HepG2 (cell line): ENCODE measurements around the gene ACTR1A. TPM values are rescaled to one million over a fixed set of nuclear protein-coding genes. Genes with fewer than 3 reads are reported as not detected.

ENCODE experiments used
- CENPBD1 ChIP-seq: sonication (generic); formaldehyde crosslinking; IDR thresholded peaks from 2 replicates; pipeline ENCODE4 v1.8.0; 2022; ENCODE audit warnings: missing genetic modification reagents, low read depth, mild to moderate bottlenecking, borderline replicate concordance
- CREB3 ChIP-seq: sonication (generic); formaldehyde crosslinking; IDR thresholded peaks from 2 replicates; pipeline ENCODE4 v1.5.0; 2020; ENCODE audit warnings: missing genetic modification reagents
- HMG20B ChIP-seq: conservative IDR thresholded peaks from 2 replicates; pipeline ENCODE4 v1.6.1; 2016; ENCODE audit warnings: missing genetic modification reagents, missing compliant biosample characterization
- HNRNPH1 ChIP-seq: fragments of 200-400 bp; formaldehyde crosslinking; optimal IDR thresholded peaks from 2 replicates; pipeline ENCODE3; 2017; ENCODE audit warnings: mild to moderate bottlenecking, low read depth, low read length
- KDM5A ChIP-seq: fragments of 200-600 bp; sonication (generic); IDR thresholded peaks from 2 replicates; pipeline ENCODE4 v1.7.0; 2018; ENCODE audit warnings: antibody characterized with exemption, mild to moderate bottlenecking, low read length, borderline replicate concordance
- MAX ChIP-seq: IDR thresholded peaks from 2 replicates; pipeline ENCODE4 v1.6.1; 2012; ENCODE audit warnings: inconsistent platforms
- MED8 ChIP-seq: sonication (generic); formaldehyde crosslinking; IDR thresholded peaks from 2 replicates; pipeline ENCODE4 v1.8.1; 2023; ENCODE audit warnings: mild to moderate bottlenecking, missing genetic modification reagents; ENCODE audit not compliant: insufficient replicate concordance
- MTA1 ChIP-seq: sonication (generic); formaldehyde crosslinking; IDR thresholded peaks from 2 replicates; pipeline ENCODE4 v1.4.0; 2020; ENCODE audit warnings: missing genetic modification reagents, mild to moderate bottlenecking, borderline replicate concordance
- MXD4 ChIP-seq: IDR thresholded peaks from 2 replicates; pipeline ENCODE4 v1.6.1; 2016; ENCODE audit warnings: mild to moderate bottlenecking, missing biosample characterization, missing genetic modification reagents
- NR0B2 ChIP-seq: sonication (generic); formaldehyde crosslinking; IDR thresholded peaks from 2 replicates; pipeline ENCODE4 v1.4.0; 2020; ENCODE audit warnings: mild to moderate bottlenecking, missing genetic modification reagents
- RAD21 ChIP-seq: fragments of 450-650 bp; formaldehyde crosslinking; IDR thresholded peaks from 2 replicates; pipeline ENCODE4 v1.5.0; 2020; ENCODE audit warnings: mild to moderate bottlenecking
- YEATS4 ChIP-seq: sonication (generic); formaldehyde crosslinking; IDR thresholded peaks from 2 replicates; pipeline ENCODE4 v1.4.0; 2020; ENCODE audit warnings: missing genetic modification reagents, borderline replicate concordance
- ZC3H13 ChIP-seq: sonication (generic); formaldehyde crosslinking; IDR thresholded peaks from 2 replicates; pipeline ENCODE4 v1.8.1; 2023; ENCODE audit warnings: mild to moderate bottlenecking, missing genetic modification reagents, moderate library complexity
- ZEB1 ChIP-seq: IDR thresholded peaks from 2 replicates; pipeline ENCODE4 v1.6.1; 2012; ENCODE audit warnings: mild to moderate bottlenecking, low read depth, inconsistent platforms; ENCODE audit not compliant: insufficient replicate concordance
- ZFP90 ChIP-seq: sonication (generic); formaldehyde crosslinking; IDR thresholded peaks from 2 replicates; pipeline ENCODE4 v1.8.0; 2022; ENCODE audit warnings: missing genetic modification reagents, mild to moderate bottlenecking, inconsistent platforms, borderline replicate concordance
- ZNF256 ChIP-seq: sonication (generic); formaldehyde crosslinking; conservative IDR thresholded peaks from 2 replicates; pipeline ENCODE4 v1.4.0; 2020; ENCODE audit warnings: missing genetic modification reagents
- ZNF274 ChIP-seq: sonication (generic); formaldehyde crosslinking; IDR thresholded peaks from 2 replicates; pipeline ENCODE4 v1.5.1; 2020; ENCODE audit warnings: mild to moderate bottlenecking, missing genetic modification reagents
- ZNF468 ChIP-seq: sonication (generic); formaldehyde crosslinking; IDR thresholded peaks from 2 replicates; pipeline ENCODE4 v1.8.0; 2022; ENCODE audit warnings: mild to moderate bottlenecking, moderate library complexity, missing genetic modification reagents
- ZNF501 ChIP-seq: sonication (generic); formaldehyde crosslinking; IDR thresholded peaks from 2 replicates; pipeline ENCODE4 v1.5.1; 2020; ENCODE audit warnings: mild to moderate bottlenecking, moderate library complexity, missing genetic modification reagents
- ZNF530 ChIP-seq: sonication (generic); formaldehyde crosslinking; IDR thresholded peaks from 2 replicates; pipeline ENCODE4 v1.5.0; 2020; ENCODE audit warnings: low read depth, mild to moderate bottlenecking, missing genetic modification reagents
- ZNF546 ChIP-seq: sonication (generic); formaldehyde crosslinking; conservative IDR thresholded peaks from 2 replicates; pipeline ENCODE4 v1.8.1; 2023; ENCODE audit warnings: mild to moderate bottlenecking, missing genetic modification reagents
- ZNF556 ChIP-seq: sonication (generic); formaldehyde crosslinking; IDR thresholded peaks from 2 replicates; pipeline ENCODE4 v1.4.0; 2020; ENCODE audit warnings: mild to moderate bottlenecking, missing genetic modification reagents, borderline replicate concordance
- ZNF562 ChIP-seq: sonication (generic); formaldehyde crosslinking; IDR thresholded peaks from 2 replicates; pipeline ENCODE4 v1.8.0; 2022; ENCODE audit warnings: missing genetic modification reagents, borderline replicate concordance
- ZNF574 ChIP-seq: sonication (generic); formaldehyde crosslinking; IDR thresholded peaks from 2 replicates; pipeline ENCODE4 v1.4.0; 2020; ENCODE audit warnings: missing genetic modification reagents
- ZNF75D ChIP-seq: sonication (generic); formaldehyde crosslinking; IDR thresholded peaks from 2 replicates; pipeline ENCODE4 v1.8.1; 2023; ENCODE audit warnings: missing genetic modification reagents, mild to moderate bottlenecking, borderline replicate concordance
- ZNF841 ChIP-seq: sonication (generic); formaldehyde crosslinking; IDR thresholded peaks from 2 replicates; pipeline ENCODE4 v1.8.1; 2023; ENCODE audit warnings: missing genetic modification reagents, borderline replicate concordance
- polyA plus RNA-seq, 8 experiments: library from polyadenylated mRNA; depleted of rRNA in 3 of 8; stranded (reverse) in 7 of 8; unstranded in 1 of 8; fragments of >200 nt; fragmentation: Illumina TruSeq in 4 of 8; extraction: Trizol in 4 of 8; gene quantifications; 2 replicates each; pipeline versions ENCODE4 v1.2.1 to v1.2.3, GENCODE V29; 2011 to 2016; ENCODE audit warnings: low read depth in 4 of 8, missing spikeins in 1 of 8, mixed read lengths in 1 of 8; ENCODE audit not compliant: insufficient read depth in 1 of 8
- total RNA-seq, 5 experiments: library from RNA; depleted of rRNA; stranded (reverse); fragments of >200 nt; fragmentation: Illumina TruSeq; extraction: Trizol; gene quantifications; 2 replicates each; pipeline ENCODE4 v1.2.3, GENCODE V29; 2016; ENCODE audit warnings: low read depth in 1 of 5

Gene ACTR1A
- total and polyA plus RNA-seq, 2 of the 13 experiments (the other 11 are each of a cell fraction or from before 2014, with no cell fraction given) = 59.6 to 62.8 TPM

- TF ChIP-seq ZNF574 (CRISPR knock-in tag) = peak; percentile 25; the same call in 1 of the 2 replicates
- no peak for TF ChIP-seq HMG20B (CRISPR knock-in tag)
- no peak for TF ChIP-seq ZNF556 (CRISPR knock-in tag)
- no peak for TF ChIP-seq ZNF562
- TF ChIP-seq ZNF468 (CRISPR knock-in tag) = no peak
- no peak for TF ChIP-seq RAD21 (CRISPR knock-in tag)
- no peak for TF ChIP-seq MTA1 (CRISPR knock-in tag)
- no peak for TF ChIP-seq ZNF501 (CRISPR knock-in tag)
- no peak for TF ChIP-seq MED8 (CRISPR knock-in tag)
- no peak for TF ChIP-seq MXD4 (CRISPR knock-in tag)
- no peak for TF ChIP-seq ZNF75D (CRISPR knock-in tag)
- TF ChIP-seq CREB3 (CRISPR knock-in tag) = no peak
- TF ChIP-seq ZNF841 (CRISPR knock-in tag) = no peak
- TF ChIP-seq ZNF530 (CRISPR knock-in tag) = no peak
- no peak for TF ChIP-seq KDM5A
- no peak for TF ChIP-seq CENPBD1 (CRISPR knock-in tag)
- TF ChIP-seq YEATS4 (CRISPR knock-in tag) = 0 out of 2 replicates have a peak, but pooled peaks have one; percentile 46
- TF ChIP-seq HNRNPH1 = no peak
- no peak for TF ChIP-seq ZNF546 (CRISPR knock-in tag)
- 0 out of 2 replicates have a peak, but pooled peaks have one; percentile 11 for TF ChIP-seq ZFP90
- no peak for TF ChIP-seq ZNF274 (CRISPR knock-in tag)
- TF ChIP-seq MAX = 0 out of 2 replicates have a peak, but pooled peaks have one; percentile 2
- TF ChIP-seq ZC3H13 (CRISPR knock-in tag) = no peak
- no peak for TF ChIP-seq NR0B2
- TF ChIP-seq ZNF256 (CRISPR knock-in tag) = no peak
- no peak for TF ChIP-seq ZEB1
These were observed 68.9 kb downstream of the ACTR1A start (continued) for GRCh38 chr10:102433619-102434046.
